Hindlimb muscle (tissue), 1 donor: Measurements from ENCODE around the gene PTPRN2. TPM values are rescaled to one million over a fixed set of nuclear protein-coding genes. Genes with fewer than 3 reads are reported as not detected.

Source experiments
- DNase-seq: peaks from one replicate; pipeline ENCODE4 v3.0.0-alpha.2; 2013
- polyA plus RNA-seq: library from polyadenylated mRNA; unstranded; fragments of 120-200 nt; gene quantifications from one replicate; pipeline ENCODE4 v1.2.1, GENCODE V29; 2013; ENCODE audit not compliant: insufficient read length

PTPRN2 gene
- polyA plus RNA-seq, 1 donor: 2.0 TPM

DNA sequence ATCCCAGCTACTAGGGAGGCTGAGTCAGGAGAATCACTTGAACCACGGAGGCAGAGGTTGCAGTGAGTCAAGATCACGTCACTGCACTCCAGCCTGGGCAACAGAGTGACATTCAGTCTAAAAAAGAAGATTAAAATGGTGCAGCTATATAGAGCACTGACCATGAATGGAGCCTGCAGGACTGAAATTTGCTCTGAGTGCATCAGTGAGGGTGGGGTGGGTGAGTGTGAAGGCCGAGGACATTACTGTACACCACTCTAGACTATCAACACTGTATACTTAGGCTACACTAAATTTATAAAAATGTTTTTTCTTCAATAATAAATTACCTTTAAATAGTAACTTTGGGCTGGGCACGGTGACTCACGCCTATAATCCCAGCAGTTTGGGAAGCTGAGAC, 294.7 kb downstream of the PTPRN2 start:
- no peak for DNase-seq

DNA sequence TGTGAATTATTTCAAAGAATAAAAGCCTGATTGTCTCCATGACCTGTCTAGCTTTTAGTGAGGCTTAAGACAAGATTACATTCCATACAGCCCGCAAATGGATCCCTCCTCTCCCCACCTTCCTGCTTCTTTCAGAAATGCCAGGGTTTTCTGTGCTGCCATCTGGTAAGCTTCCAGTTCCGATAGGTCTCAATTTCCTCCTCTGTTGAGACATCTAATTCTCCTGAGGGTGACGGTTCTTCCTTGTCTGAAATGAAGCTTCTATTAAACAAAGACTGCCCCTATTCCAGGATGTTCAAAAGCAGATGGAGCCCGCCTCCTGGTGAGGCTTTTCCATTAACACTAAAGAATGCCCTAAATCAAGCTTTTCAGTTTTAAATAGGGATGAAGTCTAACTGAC, 295.6 kb downstream of the PTPRN2 start:
- no peak for DNase-seq

DNA sequence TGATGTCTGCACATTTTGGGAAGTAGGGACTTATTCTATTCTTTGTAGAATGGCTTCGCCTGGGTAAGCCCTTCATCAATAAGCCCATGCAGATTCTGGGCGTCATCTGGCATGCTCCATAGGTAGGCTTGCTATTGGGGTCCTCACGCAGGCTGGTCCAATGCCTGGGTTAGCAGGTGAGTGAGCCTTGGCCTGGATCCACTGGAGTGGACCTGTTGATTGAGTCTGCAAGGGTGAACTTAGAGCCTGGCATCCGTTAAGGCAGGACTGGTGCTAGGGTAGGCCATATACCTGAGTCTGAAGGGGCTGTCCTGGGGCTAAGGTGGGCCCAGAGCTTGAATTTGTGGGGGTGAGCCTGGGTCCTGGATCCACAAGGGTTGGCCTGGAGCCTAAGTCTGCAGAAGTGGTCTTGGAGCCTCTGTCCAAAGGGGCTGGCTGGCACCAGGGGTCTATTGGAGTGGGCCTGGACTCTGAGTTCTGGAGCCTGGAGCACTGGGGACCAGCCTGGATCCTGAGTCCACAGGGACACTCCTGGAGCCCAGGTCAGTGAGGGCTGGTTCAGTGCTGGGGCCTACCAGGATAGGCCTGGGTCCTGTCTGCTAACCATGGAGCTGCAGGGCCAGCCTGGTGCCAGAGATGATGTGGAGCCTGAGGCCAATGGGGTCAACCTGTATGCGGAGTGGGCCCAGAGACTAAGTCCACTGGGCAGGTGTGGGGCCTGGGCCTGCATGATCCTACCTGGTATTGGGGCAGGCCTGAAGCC, 297.7 kb downstream of the PTPRN2 start:
- no peak for DNase-seq

DNA sequence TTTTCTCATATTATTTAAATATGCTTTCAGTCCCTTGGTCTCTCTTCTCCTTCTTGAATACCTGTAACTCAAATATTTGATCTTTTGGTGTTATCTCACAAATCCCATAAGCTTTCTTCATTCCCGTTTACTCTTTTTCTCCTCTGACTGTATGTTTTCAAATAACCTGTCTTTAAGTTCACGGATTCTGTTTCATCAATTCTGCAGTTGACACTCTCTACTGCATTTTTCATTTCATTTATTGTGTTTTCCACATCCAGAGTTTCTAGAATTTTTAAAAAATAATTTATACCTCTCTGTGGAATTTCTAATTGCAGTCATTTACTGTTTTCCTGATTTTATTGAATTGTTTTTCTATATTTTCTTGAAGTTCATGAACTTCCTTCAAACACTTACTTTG, 298.4 kb downstream of the PTPRN2 start:
- no peak for DNase-seq

DNA sequence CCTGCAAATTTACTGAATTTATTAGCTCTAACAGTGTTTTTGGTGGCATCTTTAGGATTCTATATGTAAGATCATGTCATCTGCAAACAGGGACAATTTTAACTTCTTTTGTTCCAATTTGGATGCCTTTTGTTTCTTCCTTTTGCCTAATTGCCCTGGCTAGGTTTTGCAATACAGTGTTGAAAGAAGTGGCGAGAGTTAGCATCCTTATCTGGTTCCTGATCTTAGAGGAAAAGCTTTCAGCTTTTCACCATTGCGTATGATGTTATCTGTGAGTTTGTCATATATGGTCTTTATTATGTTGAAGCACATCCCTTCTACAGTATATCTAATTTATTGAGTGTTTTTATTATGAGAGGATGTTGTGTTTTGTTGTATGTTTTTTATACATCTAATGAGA, 301.4 kb downstream of the PTPRN2 start:
- DNase-seq: no peak

DNA sequence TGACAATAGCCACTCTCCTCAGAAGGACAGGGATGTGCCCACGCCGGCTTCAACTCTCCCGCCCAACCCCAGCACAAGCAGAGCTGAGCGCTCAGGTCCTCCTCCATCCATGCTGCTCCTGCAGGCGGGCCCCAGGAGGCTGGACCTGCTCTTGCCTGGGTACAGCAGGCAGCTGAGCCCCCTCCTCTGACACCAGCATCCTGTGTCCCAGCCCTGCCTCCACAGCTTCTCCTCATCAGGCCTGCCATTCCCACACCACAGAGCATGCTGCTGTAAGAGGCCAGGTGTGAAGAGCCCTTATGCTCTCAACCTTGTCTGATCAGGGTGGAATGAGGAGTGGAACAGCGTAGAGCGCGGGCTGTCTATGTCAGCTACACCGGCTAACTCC, 302.2 kb downstream of the PTPRN2 start:
- no peak for DNase-seq

DNA sequence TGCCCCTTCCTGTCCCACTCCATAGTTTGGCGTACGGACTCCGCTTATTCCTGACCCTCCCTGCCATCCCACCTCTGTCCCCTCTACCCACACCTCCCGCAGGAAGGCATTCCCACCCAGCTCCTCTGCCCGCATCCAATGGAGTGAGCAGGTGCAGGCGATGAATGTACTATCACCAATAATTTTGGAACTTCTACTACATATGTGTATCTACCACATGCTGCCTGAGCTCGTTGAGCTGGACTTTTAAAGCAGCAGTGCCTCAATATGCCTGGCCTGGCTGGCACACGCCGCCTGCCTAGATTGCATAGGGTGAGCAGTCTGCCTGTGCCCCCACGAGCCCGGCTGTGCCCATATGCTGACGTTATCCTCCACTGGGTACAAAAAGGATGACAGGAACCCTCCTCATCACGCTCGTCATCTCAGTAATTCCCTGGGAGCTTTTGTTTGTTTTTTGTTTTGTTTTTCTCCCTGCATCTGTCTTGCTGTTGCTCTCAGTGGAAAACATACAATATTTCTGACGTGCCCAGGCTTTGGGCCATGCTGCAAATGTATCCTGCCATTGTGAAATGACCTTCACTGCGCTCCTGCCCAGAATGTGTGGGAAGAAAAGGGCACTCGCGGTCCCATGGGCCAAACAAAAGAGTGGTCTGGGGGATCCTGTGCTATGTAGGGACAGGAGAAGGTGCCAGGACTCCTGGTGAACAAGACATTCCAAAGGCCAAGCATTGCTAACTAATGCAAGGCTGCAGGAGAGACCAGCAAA, 302.8 kb downstream of the PTPRN2 start:
- no peak for DNase-seq

DNA sequence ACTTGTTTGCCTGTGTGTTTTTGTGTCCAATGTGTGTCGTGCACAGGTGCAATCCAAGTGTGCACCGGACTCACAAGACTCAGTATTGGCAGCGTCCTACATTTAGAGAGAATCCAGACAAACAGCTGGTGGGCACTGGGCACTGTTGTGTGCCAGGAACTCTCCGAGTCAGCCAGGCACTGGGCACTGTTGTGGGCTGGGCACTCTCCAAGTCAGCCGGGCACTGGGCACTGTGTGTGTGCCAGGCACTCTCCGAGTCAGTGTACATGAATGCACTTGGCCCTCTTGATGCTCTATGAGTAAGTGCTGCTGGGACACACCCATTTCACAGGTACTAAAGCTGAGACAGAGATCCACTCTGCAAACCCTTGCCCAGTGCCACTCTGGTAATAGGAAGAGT, 303.5 kb downstream of the PTPRN2 start:
- DNase-seq: no peak

DNA sequence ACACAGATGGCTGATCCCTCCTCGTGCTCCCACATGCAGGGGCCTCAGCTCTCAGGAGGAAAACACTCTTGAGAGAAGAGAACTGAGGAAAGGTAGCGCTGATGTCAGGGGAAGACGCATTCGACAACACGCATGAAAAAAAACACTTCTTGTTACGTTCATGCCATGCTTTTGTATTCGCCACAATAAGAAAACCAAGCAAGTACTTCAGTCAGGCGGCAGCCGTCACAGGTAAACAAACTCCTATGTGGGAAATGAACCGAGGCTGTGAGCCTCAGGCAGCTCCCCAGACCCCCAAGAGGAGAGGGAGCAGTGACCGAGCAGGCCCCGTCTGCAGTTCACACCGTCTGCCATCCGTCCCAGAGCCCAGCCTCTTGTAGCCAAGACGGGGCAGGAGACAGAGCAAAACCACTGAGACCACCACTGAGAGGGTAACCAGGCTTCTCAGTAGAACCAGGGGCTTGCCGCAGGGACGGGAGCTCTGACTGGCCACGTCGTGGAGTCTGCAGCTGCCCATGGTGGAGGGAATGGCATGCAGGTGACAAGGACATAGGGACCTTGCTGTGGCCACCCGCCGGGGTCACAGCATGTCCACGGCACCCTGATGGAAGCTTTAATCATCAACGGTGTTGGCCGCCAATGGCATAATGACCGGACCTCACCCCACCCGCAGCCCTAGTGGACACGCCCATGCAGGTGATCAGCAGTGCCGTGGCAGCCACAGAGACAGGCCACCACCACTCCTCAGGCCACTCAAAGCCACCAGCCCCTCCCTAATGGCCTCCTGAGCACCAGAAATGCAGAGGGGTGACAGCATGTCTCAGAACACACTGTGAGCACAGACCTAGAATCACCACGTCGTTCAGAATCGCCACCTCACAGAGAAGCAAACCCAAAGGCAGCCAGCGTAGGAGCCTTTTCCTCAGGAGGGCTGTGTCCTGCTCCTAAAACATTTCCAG, 304.3 kb downstream of the PTPRN2 start:
- DNase-seq: no peak

DNA sequence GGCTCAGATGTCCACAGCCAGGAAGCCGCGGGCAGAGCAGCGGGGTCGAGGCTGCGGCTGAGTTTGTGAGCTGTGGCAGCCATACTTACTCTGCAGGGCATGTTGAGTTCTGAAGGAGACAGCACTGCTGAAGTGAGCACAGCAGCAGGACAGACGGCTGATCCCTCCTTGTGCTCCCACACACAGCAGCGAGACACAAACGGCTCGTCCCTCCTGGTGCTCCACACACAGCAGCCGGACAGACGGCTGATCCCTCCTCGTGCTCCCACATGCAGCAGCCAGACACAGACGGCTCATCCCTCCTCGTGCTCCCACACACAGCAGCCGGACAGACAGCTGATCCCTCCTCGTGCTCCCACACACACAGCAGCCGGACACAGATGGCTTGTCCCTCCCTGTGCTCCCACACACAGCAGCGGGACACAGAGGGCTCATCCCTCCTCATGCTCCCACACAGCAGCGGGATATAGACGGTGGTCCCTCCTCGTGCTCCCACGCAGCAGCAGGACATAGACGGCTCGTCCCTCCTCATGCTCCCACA, 305.1 kb downstream of the PTPRN2 start:
- no peak for DNase-seq

DNA sequence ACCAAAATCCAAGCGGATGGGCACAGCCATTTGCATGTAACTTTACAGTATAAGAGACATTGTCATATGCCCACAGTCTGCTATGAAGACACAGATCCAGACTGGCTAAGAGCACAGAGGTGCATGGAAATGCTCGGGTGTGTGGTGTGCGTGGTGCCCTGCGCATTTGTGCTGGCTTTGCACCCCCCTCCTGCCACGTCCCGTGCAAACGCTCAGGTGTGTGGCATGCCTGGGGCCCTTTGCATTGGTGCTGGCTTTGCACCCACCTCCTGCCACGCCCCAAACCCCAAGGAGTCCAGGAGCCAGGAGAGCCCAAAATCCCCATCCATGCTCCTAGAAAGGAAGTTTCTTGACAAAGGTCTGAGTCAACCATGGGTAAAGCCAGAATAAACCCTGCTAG, 306.2 kb downstream of the PTPRN2 start:
- no peak for DNase-seq

DNA sequence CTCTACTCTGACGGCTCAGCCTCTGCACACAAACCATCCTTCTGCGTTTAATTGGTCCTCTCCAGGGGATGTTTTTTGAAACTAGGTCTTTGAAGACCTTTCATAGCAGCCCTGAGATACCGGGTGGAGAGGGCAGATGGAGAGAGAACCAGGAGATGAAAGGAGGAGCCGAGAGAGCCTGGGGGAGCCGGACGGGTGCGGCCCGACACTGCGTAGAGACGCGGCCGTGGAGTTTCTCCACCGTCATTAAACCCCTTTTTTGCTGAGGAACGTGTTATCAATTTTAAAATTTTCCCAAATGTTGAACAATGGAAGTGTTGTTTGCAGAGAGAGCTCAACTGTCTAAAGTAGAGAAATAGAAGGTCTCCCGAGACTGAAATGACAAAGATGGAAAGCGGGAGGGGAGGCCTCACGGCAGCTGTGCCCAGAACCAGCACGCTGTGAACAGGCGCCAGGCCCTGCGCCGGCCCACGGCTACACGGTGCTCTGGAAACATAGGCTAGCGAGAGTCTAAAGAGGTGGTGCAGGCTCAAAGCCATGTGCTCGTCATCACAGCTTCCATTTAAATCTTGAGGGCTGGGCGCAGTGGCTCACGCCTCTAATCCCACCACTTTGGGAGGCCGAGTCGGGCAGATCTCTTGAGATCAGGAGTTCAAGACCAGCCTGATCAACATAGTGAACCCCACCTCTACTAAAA, 307.0 kb downstream of the PTPRN2 start:
- no peak for DNase-seq

DNA sequence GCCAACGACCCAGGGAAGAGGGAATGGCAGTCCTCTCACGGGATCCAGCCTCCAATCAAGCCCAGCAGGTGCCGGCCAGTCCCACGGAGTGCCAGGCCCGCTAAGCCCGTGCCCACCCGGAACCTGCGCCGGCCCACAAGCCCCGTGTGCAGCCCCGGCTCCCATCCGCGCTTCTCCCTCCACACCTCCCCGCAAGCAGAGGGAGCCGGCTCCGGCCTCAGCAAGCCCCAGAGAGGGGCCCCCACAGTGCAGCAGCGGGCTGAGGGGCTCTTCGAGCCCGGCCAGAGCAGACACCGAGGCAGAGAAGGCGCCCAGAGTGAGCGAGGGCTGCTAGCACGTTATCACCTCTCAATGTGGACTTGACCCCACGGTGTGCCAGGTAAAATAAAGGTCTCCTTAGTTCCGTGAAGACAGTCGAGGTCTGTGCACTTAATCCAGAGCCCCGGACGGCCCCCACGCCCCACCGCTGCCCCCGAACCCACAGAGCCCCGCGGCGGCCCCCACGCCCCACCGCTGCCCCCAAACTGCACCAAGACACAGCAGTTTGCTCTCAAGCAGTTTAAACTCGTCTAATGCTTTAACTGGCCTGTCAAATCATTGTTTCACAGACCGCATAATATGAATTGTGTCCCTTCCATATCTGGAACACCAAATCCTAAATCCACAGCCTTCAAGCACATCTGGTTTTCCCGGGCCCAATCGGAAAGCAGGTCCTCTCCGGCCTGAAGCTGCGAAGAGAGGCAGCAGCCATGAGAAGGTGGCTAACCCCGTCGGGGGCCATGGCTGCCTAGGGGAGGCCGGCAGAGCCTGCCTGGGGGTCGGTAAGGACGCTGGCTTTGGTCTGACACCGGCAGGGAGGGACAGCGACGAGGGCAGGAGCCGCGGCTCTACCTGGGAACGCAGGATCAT, 307.8 kb downstream of the PTPRN2 start:
- DNase-seq: no peak

DNA sequence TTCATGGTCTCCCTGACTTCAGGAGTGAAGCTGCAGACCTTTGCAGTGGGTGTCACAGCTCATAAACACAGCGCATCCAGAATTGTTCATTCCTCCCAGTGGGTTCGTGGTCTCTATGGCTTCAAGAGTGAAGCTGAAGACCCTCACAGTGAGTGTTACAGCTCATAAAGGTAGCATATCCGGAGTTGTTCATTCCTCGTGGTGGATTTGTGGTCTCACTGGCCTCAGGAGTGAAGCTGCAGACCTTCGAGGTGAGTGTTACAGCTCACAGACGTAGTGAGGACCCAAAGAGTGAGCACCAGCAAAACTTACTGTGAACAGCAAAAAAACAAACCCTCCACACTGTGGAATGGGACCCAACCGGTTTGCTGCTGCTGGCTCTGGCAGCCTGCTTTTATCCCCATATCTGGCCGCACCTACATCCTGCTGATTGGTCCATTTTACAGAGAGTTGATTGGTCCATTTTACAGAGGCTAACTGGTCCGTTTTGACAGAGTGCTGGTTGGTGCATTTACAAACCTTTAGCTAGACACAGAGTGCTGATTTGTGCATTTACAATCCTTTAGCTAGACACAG, 308.8 kb downstream of the PTPRN2 start:
- no peak for DNase-seq

DNA sequence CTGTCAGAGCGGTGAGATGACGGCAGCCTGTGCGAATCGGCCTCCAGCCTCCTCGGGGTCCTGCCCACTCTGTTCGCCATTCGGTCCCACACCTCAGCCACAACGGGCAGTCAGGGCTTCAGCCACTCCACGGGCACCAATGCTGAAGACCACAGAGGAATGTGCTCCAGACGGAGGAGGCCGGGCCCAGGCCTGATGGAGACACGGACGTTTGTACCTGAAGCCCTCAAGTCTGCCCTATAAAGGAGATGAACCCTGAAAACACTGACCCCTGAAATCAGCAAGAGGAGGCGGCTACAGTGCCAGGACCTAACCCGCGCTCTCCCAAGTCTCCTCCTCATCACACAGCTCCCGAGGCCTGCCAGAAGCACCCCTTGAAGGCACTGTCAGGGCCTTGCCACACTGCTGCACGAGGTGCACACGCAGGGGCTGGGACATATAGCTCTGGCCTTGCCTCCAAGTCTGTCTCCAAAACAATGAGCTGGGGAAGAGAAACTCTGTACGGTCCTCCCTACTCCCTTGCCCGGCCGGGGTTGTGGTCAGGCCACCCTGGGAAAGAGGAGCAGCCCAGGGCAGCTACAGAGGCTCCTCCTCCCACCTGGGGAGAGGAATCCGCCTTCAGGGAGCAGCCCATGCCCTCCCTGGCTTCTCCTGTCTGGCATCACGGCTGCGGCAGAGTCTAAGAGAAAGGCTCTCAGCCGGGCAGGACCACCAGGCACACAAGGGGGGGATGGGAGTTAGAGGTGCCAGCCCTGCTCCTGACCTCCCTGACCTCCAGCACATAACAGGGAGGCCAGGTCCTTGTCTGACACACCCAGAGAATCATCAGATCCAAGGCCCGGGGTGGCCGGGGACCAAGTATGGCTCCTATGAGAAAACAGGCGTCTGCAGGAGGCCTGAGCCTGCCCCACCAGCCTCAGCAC, 310.1 kb downstream of the PTPRN2 start:
- DNase-seq: no peak

DNA sequence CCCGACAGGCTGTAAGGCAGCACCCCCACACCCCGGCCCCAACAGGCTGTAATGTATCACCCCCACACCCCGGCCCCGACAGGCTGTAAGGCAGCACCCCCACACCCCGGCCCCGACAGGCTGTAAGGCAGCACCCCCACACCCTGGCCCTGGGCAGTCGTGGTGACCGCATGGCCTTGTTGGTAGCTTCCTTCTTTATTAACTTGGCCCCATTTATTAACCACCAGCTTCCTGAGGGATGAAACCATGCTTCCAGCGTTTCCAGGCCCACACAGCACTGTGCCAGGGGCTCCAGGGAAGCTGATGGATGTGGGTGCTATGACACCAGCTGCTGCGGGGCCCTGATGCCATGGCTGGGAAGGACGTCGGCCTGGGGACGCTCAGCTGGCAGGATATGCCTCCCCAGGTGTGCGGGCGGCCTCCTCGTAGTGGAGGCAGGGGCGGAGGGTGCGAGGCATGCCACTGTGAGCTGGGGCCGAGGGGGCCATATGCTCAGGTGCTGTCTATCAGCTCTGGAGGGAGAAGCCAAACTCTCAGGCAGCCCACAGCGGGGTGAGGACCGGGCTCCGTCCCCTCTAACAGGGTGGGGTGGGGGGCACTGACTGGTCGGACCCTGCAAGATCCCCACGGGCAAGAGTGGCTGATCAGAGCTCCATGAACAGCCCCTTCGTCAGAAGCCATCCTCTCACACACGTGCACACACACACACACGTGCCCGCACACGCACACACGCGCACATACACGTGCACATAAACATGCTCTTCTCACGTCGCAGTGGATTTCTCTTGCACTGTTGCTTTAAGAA, 311.0 kb downstream of the PTPRN2 start:
- DNase-seq: no peak

DNA sequence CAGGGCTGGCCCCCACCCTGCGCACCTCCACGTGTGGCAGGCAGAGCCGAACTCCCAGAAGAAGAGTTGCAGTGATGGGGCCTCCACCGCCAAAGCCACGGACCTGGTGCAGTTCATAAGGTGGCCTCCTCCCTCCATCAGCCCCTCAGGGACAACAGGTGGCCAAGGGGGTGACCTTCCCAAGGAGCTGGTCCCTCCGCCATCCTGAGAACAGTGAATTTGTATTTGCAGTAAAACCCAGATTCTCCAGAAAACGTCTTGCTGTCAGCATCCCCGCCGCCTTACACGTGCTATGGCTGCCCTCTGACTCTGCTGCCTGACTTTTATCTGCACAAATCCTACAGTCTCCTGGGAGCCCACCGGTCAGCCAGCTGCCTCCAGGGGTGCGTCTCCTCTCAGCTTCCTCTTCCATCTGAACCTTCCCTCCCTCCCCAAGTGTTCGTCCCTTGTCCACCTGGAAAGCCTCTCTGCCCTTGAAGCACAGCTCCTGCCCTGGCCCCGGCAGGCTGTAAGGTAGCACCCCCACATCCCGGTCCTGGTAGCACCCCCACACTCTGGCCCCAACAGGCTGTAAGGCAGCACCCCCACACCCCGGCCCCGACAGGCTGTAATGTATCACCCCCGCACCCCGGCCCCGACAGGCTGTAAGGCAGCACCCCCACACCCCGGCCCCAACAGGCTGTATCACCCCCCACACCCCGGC, 311.8 kb downstream of the PTPRN2 start:
- no peak for DNase-seq

DNA sequence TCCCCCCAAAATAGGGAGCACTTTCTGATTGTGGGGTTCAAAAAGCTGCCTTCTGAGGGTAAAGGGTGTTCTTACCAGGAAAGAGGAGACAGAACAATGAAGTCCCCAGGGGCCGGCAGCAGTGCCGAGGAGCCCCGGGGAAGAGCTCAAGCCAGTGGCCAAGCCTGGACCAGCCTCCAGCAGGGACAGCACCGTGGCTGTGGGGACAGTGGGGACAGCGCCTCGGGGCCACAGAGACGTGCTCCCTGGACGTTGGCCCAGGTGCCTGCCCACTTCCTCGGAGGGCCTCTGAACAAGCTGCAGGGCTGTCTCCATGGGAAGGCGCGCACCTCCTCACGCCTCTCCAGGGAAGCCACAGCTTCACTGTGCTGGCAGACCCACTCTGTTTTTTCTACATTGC, 312.6 kb downstream of the PTPRN2 start:
- no peak for DNase-seq
